Body of pancreas (tissue), 4 donors: ENCODE data around the gene LAMA4. TPM values are rescaled to one million over a fixed set of nuclear protein-coding genes. Genes with fewer than 3 reads are reported as not detected.
"Not testable (repeated sequence)": the region's sequence is repeated elsewhere in the genome, so short reads cannot be mapped to it uniquely, and the experiment has no call there.

Experiments used
- ATAC-seq: fragments of 150-250 bp; one replicate; pipeline ENCODE4 v1.9.1; 2016
- DNase-seq, 4 donors: peaks; one replicate each; pipeline ENCODE4 v3.0.0-alpha.2; 2019
- H3K27ac ChIP-seq, 4 donors: fragments of 200-600 bp; sonication (generic); 1 replicate in 3 of 4; 2 replicates in 1 of 4; pipeline versions ENCODE4 v1.5.1 to v1.6.1; 2016 to 2019; ENCODE audit warnings: mild to moderate bottlenecking in 1 of 4, mixed read lengths in 1 of 4, moderate library complexity in 1 of 4
- H3K27me3 ChIP-seq, 2 donors: fragments of 200-600 bp; sonication (generic); one replicate each; pipeline ENCODE4 v1.6.0; 2016; ENCODE audit warnings: mild to moderate bottlenecking in 1 of 2
- H3K36me3 ChIP-seq, 2 donors: fragments of 200-600 bp; sonication (generic); replicated peaks in 1 of 2; 2 replicates each; pipeline ENCODE4 v1.5.1; 2016; ENCODE audit warnings: low read depth in 2 of 2; ENCODE audit not compliant: insufficient read depth in 1 of 2
- H3K4me1 ChIP-seq: fragments of 200-600 bp; sonication (generic); one replicate; pipeline ENCODE4 v1.6.0; 2016
- H3K4me3 ChIP-seq, 2 donors: fragments of 200-600 bp; sonication (generic); 1 replicate in 1 of 2; 2 replicates in 1 of 2; pipeline ENCODE4 v1.5.1; 2016 to 2019
- H3K9me3 ChIP-seq, 3 donors: fragments of 200-600 bp; sonication (generic); 1 replicate in 2 of 3; 2 replicates in 1 of 3; pipeline ENCODE4 v1.5.1; 2016
- CTCF ChIP-seq, 7 experiments: fragments of 450-650 bp in 4 of 7; fragments of 200-600 bp in 3 of 7; sonication (generic) in 3 of 7; IDR thresholded peaks; one replicate each; pipeline ENCODE4 v1.5.1; 2016 to 2019; ENCODE audit warnings: antibody characterized with exemption in 7 of 7
- POLR2A ChIP-seq, 3 donors: fragments of 450-650 bp; IDR thresholded peaks; one replicate each; pipeline ENCODE4 v1.6.1; 2016; ENCODE audit warnings: antibody characterized with exemption in 3 of 3, mild to moderate bottlenecking in 2 of 3
- WGBS, 2 donors: methylation state at CpG; one replicate each; pipeline ENCODE4 v1.1.5; 2017; 5-methylcytosine and 5-hydroxymethylcytosine counted together
- intact Hi-C: fragments of 100-400 bp; cut with DNase I; formaldehyde crosslinking; loops from one replicate; pipeline ENCODE4 v1.15.1; 2023
- total RNA-seq, 2 donors: library from RNA; depleted of rRNA; stranded (reverse); fragments of >200 nt; gene quantifications; one replicate each; pipeline ENCODE4 v1.1.0, GENCODE V29; 2016

Gene LAMA4
- total RNA-seq, 2 donors from 2014 or later, result 10.6 to 27.0 TPM

DNA sequence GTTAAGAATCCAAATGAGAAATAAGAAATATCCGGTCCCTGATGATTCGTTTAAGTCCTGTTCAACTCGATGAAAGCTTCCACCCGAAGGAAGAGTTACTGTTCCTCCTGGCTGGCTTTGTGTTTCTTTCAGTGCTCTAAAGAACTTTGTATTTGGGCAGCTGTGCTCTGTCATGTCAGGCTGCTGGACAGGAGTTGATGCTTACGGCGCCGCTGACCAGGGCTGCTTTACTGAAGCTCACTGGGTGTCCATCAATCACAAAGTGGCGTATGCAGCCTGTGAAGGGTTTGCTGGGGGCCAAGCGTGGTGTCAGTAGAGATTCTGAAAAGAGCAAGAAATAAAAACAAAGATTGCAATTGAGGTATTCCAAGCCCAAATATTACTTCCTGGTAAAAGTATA lies 145.1 kb downstream of the LAMA4 start:
- no peaks in the 10 kb centered on the region for H3K4me1 ChIP-seq
- WGBS, 2 donors, result 26 to 30% methylated on average over 9 of the region's 9 CpGs
- TF ChIP-seq CTCF (IDR thresholded peaks at IDR 0.05) (no peak), POLR2A (IDR thresholded peaks at IDR 0.05) (no peak)

DNA sequence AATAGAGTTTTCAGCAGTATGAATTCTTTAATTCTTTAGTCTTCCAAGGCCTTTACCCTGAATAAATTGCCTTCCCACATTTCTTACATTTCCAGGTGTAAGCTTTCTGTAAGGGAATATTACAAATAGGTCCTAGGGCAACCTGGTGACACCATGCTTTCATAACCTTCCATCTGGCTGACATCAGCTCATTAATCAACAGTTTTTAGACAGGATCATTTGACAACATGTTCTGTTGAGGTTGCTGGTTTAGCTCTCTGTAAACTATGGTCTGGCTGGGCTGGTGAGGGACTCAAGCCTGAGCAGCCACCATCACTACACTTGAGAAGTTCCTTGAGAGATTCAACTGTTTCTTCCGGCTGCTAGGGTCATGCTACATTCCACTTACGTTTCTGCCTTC lies 147.8 kb downstream of the LAMA4 start:
- ATAC-seq (no peak), DNase-seq (no peak)
- Histone ChIP-seq H3K27me3 (no peaks in the 10 kb centered on the region), H3K36me3 (no peaks in the 10 kb centered on the region), H3K27ac (no peak overlapping the region), H3K4me1 (no peaks in the 10 kb centered on the region), H3K9me3 (no peaks in the 10 kb centered on the region), H3K4me3 (no peak overlapping the region)
- no peak for TF ChIP-seq POLR2A (IDR thresholded peaks at IDR 0.05)
- no peak for TF ChIP-seq CTCF (IDR thresholded peaks at IDR 0.05)
- intact Hi-C loops, result no loop called here
- WGBS, 2 donors, result 42 to 59% methylated on average over 2 of the region's 2 CpGs

More for the DNA sequence above, 145.1 kb downstream of the LAMA4 start:
- Histone ChIP-seq H3K27me3 (no peaks in the 10 kb centered on the region), H3K4me3 (no peak overlapping the region), H3K27ac (no peak overlapping the region), H3K36me3 (no peaks in the 10 kb centered on the region), H3K9me3 (no peaks in the 10 kb centered on the region)
- DNase-seq (no peak), ATAC-seq (no peak)
- intact Hi-C loops, result no loop called here

DNA sequence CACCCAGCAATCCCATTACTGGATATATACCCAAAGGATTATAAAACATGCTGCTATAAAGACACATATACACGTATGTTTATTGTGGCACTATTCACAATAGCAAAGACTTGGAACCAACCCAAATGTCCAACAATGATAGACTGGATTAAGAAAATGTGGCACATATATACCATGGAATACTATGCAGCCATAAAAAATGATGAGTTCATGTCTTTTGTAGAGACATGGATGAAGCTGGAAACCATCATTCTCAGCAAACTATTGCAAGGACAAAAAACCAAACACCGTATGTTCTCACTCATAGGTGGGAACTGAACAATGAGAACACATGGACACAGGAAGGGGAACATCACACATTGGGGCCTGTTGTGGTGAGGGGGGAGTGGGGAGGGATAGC lies 148.3 kb downstream of the LAMA4 start:
- H3K36me3 ChIP-seq, DNase-seq, H3K27ac ChIP-seq, H3K27me3 ChIP-seq, ATAC-seq, H3K9me3 ChIP-seq, H3K4me1 ChIP-seq, intact Hi-C loops, H3K4me3 ChIP-seq: not testable (repeated sequence)
- WGBS, 2 donors, result 88 to 94% methylated on average over 2 of the region's 2 CpGs

GRCh38 chr6:112100561-112100960 lies 153.8 kb downstream of the LAMA4 start:
- TF ChIP-seq CTCF (IDR thresholded peaks at IDR 0.05) (no peak), POLR2A (IDR thresholded peaks at IDR 0.05) (no peak)
- H3K27ac ChIP-seq, result no peak overlapping the region
- DNase-seq (no peak), ATAC-seq (no peak)
- no peaks in the 10 kb centered on the region for H3K27me3 ChIP-seq
- intact Hi-C loops, result no loop called here
- no peak overlapping the region for H3K4me3 ChIP-seq
- no peaks in the 10 kb centered on the region for H3K4me1 ChIP-seq
- WGBS, 2 donors, result 79 to 87% methylated on average over 4 of the region's 4 CpGs
- H3K36me3 ChIP-seq, result no peaks in the 10 kb centered on the region
- H3K9me3 ChIP-seq, result no peaks in the 10 kb centered on the region

DNA sequence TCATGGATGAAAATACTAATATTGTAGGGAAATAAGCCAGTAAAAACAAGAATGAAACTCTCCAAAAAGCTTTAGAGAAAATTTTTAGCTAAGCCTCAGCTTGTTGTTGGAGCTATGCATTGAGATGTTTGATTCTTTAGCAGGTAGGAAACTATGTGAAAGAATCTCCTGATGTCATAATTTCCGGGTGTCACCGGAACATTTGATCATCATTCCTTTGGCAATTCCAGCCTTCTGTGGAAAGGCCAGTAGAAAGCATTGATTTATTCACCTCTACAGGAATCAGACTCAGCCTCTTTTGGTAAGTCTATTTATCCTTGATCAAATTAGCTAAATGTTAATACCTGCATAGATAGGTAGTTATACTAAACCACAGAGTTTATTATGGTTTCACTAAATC lies 157.5 kb downstream of the LAMA4 start:
- no peaks in the 10 kb centered on the region for H3K36me3 ChIP-seq
- no peak overlapping the region for H3K27ac ChIP-seq
- DNase-seq, result no peak
- no peak overlapping the region for H3K4me3 ChIP-seq
- no peaks in the 10 kb centered on the region for H3K9me3 ChIP-seq
- 93 to 98% methylated on average over 2 of the region's 2 CpGs for WGBS, 2 donors
- intact Hi-C loops, result no loop called here
- H3K27me3 ChIP-seq, result no peaks in the 10 kb centered on the region
- no peaks in the 10 kb centered on the region for H3K4me1 ChIP-seq
- ATAC-seq, result no peak
- no peak for TF ChIP-seq CTCF (IDR thresholded peaks at IDR 0.05)
- TF ChIP-seq POLR2A (IDR thresholded peaks at IDR 0.05), result no peak
